SK-N-SH treated with all-trans-retinoic acid at 6 μM for 48 hours (cell line): ENCODE data around the gene SH3D19.
A peak's percentile ranks its signal among the peaks of the same experiment; 100 is the strongest.

Experiments
- ATAC-seq: fragments of 200-7000 bp; cut with Tn5 transposase; 3 replicates; pipeline ENCODE4 v1.9.1; 2020; ENCODE audit warnings: mild to moderate bottlenecking, moderate library complexity
- ARNTL ChIP-seq: fragments of 450-650 bp; formaldehyde crosslinking; IDR thresholded peaks from 2 replicates; pipeline ENCODE4 v1.5.0; 2020; ENCODE audit warnings: low read depth, mild to moderate bottlenecking, moderate library complexity, borderline replicate concordance
- CSDC2 ChIP-seq: fragments of 250-450 bp; sonication (Bioruptor Pico); IDR thresholded peaks from 2 replicates; pipeline ENCODE4 v1.5.0; 2020; ENCODE audit warnings: mild to moderate bottlenecking, moderate library complexity
- ISL1 ChIP-seq: fragments of 250-450 bp; sonication (Bioruptor Pico); IDR thresholded peaks from 2 replicates; pipeline ENCODE4 v2.1.2; 2022; ENCODE audit warnings: mild to moderate bottlenecking, moderate library complexity
- OSR1 ChIP-seq: fragments of 250-450 bp; sonication (Bioruptor Pico); IDR thresholded peaks from 2 replicates; pipeline ENCODE4 v1.8.0; 2022; ENCODE audit warnings: moderate library complexity, mild to moderate bottlenecking, inconsistent platforms
- PPARA ChIP-seq: fragments of 250-450 bp; sonication (Bioruptor Pico); IDR thresholded peaks from 2 replicates; pipeline ENCODE4 v1.5.0; 2020; ENCODE audit warnings: mild to moderate bottlenecking, borderline replicate concordance
- RARB ChIP-seq: fragments of 250-450 bp; sonication (Bioruptor Pico); IDR thresholded peaks from 2 replicates; pipeline ENCODE4 v1.8.0; 2021; ENCODE audit warnings: mild to moderate bottlenecking, moderate library complexity
- SNAI2 ChIP-seq: fragments of 250-450 bp; sonication (Bioruptor Pico); IDR thresholded peaks from 2 replicates; pipeline ENCODE4 v1.5.0; 2020; ENCODE audit warnings: mild to moderate bottlenecking, moderate library complexity
- ZC3H10 ChIP-seq: fragments of 250-450 bp; sonication (Bioruptor Pico); IDR thresholded peaks from 2 replicates; pipeline ENCODE4 v1.5.1; 2021; ENCODE audit warnings: mild to moderate bottlenecking, moderate library complexity
- ZFP3 ChIP-seq: fragments of 250-450 bp; sonication (Bioruptor Pico); IDR thresholded peaks from 2 replicates; pipeline ENCODE4 v1.5.0; 2020; ENCODE audit warnings: mild to moderate bottlenecking, moderate library complexity
- ZFP30 ChIP-seq: fragments of 450-650 bp; formaldehyde crosslinking; IDR thresholded peaks from 2 replicates; pipeline ENCODE4 v1.5.0; 2022; ENCODE audit warnings: mild to moderate bottlenecking, moderate library complexity
- ZNF565 ChIP-seq: fragments of 450-650 bp; formaldehyde crosslinking; conservative IDR thresholded peaks from 2 replicates; pipeline ENCODE4 v1.5.0; 2020; ENCODE audit warnings: low read depth, mild to moderate bottlenecking, moderate library complexity
- ZNF70 ChIP-seq: fragments of 450-650 bp; formaldehyde crosslinking; IDR thresholded peaks from 2 replicates; pipeline ENCODE4 v1.5.0; 2020; ENCODE audit warnings: mild to moderate bottlenecking, moderate library complexity
- ZNF8 ChIP-seq: fragments of 450-650 bp; formaldehyde crosslinking; IDR thresholded peaks from 2 replicates; pipeline ENCODE4 v1.5.0; 2020; ENCODE audit warnings: mild to moderate bottlenecking, moderate library complexity
- TF ChIP-seq, protein P1 (sequence below): fragments of 250-450 bp; sonication (Bioruptor Pico); IDR thresholded peaks from 2 replicates; pipeline ENCODE4 v1.5.0; 2020; ENCODE audit warnings: mild to moderate bottlenecking, moderate library complexity
- TF ChIP-seq, protein P2 (sequence below): fragments of 250-450 bp; sonication (Bioruptor Pico); IDR thresholded peaks from 2 replicates; pipeline ENCODE4 v1.8.0; 2021; ENCODE audit warnings: low read depth, mild to moderate bottlenecking, moderate library complexity, borderline replicate concordance
- TF ChIP-seq, protein P3 (sequence below): fragments of 250-450 bp; sonication (Bioruptor Pico); IDR thresholded peaks from 2 replicates; pipeline ENCODE4 v1.8.0; 2020; ENCODE audit warnings: mild to moderate bottlenecking, moderate library complexity, borderline replicate concordance
- TF ChIP-seq, protein P4 (sequence below): fragments of 250-450 bp; sonication (Bioruptor Pico); IDR thresholded peaks from 2 replicates; pipeline ENCODE4 v1.5.1; 2021; ENCODE audit warnings: mild to moderate bottlenecking, moderate library complexity

SH3D19 gene

DNA sequence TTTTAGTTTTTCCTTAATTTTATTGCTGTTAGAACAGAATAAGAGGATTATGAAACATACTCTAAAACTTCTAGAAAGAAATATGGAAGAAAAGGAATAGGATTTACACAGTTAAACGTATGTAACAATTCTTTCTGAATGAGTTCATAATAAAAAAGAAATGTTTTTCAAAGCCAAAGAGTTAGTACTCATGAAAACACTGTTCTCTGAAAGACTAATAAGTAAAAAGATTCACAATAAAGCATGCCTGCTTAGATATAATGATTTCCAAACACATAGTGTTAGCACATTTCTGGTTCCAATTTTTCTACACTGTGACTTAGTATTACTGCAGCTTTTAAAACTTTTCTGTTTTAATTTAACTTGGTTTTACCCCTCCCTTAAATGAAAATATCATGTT lies 98.2 kb downstream of the SH3D19 start (continued):
- TF ChIP-seq, protein P1, sequence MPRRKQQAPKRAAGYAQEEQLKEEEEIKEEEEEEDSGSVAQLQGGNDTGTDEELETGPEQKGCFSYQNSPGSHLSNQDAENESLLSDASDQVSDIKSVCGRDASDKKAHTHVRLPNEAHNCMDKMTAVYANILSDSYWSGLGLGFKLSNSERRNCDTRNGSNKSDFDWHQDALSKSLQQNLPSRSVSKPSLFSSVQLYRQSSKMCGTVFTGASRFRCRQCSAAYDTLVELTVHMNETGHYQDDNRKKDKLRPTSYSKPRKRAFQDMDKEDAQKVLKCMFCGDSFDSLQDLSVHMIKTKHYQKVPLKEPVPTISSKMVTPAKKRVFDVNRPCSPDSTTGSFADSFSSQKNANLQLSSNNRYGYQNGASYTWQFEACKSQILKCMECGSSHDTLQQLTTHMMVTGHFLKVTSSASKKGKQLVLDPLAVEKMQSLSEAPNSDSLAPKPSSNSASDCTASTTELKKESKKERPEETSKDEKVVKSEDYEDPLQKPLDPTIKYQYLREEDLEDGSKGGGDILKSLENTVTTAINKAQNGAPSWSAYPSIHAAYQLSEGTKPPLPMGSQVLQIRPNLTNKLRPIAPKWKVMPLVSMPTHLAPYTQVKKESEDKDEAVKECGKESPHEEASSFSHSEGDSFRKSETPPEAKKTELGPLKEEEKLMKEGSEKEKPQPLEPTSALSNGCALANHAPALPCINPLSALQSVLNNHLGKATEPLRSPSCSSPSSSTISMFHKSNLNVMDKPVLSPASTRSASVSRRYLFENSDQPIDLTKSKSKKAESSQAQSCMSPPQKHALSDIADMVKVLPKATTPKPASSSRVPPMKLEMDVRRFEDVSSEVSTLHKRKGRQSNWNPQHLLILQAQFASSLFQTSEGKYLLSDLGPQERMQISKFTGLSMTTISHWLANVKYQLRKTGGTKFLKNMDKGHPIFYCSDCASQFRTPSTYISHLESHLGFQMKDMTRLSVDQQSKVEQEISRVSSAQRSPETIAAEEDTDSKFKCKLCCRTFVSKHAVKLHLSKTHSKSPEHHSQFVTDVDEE = no peak
- TF ChIP-seq ZFP3 (CRISPR knock-in tag) = no peak
- TF ChIP-seq, protein P2, sequence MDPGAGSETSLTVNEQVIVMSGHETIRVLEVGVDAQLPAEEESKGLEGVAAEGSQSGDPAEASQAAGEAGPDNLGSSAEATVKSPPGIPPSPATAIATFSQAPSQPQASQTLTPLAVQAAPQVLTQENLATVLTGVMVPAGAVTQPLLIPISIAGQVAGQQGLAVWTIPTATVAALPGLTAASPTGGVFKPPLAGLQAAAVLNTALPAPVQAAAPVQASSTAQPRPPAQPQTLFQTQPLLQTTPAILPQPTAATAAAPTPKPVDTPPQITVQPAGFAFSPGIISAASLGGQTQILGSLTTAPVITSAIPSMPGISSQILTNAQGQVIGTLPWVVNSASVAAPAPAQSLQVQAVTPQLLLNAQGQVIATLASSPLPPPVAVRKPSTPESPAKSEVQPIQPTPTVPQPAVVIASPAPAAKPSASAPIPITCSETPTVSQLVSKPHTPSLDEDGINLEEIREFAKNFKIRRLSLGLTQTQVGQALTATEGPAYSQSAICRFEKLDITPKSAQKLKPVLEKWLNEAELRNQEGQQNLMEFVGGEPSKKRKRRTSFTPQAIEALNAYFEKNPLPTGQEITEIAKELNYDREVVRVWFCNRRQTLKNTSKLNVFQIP (CRISPR knock-in tag) = no peak
- no peak for TF ChIP-seq RARB (CRISPR knock-in tag)
- TF ChIP-seq ZNF8 (CRISPR knock-in tag) = no peak

DNA sequence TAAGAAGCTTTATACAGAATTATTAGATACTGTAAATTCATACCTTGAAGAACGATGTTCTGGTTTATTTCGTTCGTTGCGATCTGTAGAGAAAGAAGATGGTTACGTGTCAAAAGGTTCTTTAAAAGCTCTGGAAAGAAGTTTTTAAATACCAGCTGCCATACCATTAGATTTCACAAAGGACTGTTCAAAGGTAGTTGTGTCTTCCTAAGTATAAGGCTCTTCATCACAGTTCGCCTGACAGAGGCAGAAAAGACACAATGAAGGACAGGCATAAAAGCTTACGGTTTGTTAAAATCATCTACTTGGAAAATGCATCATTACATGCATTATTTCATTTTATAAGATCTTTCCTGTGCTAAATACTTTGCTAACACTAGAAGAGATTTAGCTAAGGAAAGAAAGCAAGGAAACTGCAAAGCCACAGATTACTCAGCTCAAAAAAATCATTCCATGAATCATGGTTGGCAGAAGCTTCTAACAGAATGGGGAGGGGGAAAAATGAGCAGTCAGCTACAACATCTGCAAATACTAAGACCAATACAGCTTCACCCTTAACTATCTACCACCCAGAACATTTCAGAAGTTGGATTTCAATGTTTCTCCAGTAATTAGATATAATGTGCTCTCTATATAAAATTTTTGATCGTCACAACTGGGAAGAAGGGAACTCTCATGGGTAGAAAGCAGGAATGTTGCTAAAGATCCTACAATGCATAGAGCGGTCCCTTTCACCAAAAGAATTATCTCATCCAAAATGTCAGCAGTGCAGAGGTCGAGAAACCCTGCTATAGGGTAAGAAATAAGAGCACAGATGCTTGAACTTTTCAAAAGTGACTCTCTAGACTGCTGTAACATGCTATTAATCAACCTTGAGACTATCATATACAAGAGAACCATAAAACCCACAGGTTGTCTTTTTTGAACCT lies 99.1 kb downstream of the SH3D19 start:
- ATAC-seq = peak; percentile 85

DNA sequence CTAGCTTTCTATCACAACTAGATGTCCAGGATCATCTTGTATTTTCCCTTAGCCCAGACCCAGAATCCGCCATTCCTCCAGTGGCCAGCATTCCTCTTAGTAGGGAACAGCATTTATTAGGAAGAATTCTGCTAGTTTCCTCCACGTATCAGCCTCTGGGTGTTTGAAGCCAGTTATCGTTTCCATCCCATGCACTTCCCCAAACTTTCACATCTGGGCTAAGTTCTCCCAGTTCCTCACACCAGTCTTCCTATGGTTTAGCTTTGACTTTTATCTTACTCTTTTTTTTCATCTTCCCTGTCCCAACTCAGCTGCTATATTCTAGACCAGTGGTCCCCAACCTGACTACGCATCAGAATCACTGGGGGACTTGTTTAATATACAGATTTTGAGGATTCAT lies 101.9 kb downstream of the SH3D19 start:
- ATAC-seq = no peak
- TF ChIP-seq ZNF8 (CRISPR knock-in tag) = no peak
- no peak for TF ChIP-seq ZC3H10 (CRISPR knock-in tag)
- no peak for TF ChIP-seq ISL1 (CRISPR knock-in tag)
- TF ChIP-seq, protein P1 = no peak
- TF ChIP-seq, protein P3, sequence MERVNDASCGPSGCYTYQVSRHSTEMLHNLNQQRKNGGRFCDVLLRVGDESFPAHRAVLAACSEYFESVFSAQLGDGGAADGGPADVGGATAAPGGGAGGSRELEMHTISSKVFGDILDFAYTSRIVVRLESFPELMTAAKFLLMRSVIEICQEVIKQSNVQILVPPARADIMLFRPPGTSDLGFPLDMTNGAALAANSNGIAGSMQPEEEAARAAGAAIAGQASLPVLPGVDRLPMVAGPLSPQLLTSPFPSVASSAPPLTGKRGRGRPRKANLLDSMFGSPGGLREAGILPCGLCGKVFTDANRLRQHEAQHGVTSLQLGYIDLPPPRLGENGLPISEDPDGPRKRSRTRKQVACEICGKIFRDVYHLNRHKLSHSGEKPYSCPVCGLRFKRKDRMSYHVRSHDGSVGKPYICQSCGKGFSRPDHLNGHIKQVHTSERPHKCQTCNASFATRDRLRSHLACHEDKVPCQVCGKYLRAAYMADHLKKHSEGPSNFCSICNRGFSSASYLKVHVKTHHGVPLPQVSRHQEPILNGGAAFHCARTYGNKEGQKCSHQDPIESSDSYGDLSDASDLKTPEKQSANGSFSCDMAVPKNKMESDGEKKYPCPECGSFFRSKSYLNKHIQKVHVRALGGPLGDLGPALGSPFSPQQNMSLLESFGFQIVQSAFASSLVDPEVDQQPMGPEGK (CRISPR knock-in tag) = no peak
- no peak for TF ChIP-seq PPARA (CRISPR knock-in tag)
- TF ChIP-seq CSDC2 = no peak

More for the DNA sequence above, 99.1 kb downstream of the SH3D19 start:
- TF ChIP-seq ZNF565 (CRISPR knock-in tag) (no peak), ARNTL (CRISPR knock-in tag) (no peak), ZFP30 (CRISPR knock-in tag) (no peak), CSDC2 (no peak), ZNF70 (CRISPR knock-in tag) (no peak), ZFP3 (CRISPR knock-in tag) (no peak), ISL1 (CRISPR knock-in tag) (no peak), OSR1 (no peak), SNAI2 (CRISPR knock-in tag) (no peak)
- TF ChIP-seq, protein P1 = no peak
- TF ChIP-seq, protein P3 (CRISPR knock-in tag) = no peak
- TF ChIP-seq, protein P4, sequence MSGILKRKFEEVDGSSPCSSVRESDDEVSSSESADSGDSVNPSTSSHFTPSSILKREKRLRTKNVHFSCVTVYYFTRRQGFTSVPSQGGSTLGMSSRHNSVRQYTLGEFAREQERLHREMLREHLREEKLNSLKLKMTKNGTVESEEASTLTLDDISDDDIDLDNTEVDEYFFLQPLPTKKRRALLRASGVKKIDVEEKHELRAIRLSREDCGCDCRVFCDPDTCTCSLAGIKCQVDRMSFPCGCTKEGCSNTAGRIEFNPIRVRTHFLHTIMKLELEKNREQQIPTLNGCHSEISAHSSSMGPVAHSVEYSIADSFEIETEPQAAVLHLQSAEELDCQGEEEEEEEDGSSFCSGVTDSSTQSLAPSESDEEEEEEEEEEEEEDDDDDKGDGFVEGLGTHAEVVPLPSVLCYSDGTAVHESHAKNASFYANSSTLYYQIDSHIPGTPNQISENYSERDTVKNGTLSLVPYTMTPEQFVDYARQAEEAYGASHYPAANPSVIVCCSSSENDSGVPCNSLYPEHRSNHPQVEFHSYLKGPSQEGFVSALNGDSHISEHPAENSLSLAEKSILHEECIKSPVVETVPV (CRISPR knock-in tag) = no peak
